Activated CD4-positive, CD25-positive, alpha-beta regulatory T cell treated with anti-CD3 and anti-CD28 coated beads, Interleukin-2, amount 50 U/mL, for 16 hours (primary cell): ENCODE results near the gene P4HTM.

Experiments used
- DNase-seq: peaks from one replicate; pipeline ENCODE4 v3.0.0-alpha.2; 2020; ENCODE audit warnings: low read depth, low spot score

The P4HTM gene

DNA sequence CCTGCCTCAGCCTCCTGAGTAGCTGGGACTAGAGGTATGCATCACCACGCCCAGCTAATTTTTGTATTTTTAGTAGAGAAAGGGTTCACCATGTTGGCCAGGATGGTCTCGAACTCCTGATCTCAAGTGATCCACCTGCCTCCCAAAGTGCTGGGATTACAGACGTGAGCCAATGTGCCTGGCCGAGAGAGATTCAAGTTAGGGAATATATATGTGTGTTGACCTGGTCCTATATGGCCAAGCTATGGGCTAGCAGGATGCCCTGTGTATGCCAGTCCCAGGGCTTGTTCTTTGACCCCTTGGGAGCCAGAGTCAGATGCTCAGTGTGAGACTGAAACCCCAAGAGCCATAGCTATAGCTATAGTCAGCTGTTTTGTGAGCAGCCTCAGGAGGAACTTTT lies 33.7 kb downstream of the P4HTM start:
- DNase-seq = no peak

DNA sequence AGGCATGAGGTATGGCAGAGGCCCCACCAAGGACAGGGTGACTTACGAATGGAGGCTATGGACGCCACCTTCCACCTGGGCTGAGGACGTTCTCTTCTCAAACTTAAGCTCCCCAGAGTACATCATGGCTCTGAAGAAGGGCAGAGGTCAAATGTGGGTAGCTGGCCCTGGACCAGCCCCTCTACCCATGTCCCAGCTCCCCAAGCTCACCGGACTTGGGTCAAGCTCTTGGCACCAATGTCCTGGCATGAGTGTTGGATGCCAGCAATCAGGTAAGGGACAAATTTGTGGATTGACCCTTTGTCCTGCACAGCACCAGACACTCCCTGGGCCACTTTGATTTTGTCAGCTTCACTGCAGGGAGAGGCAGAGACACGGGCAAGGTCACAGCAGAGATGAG lies 34.4 kb downstream of the P4HTM start:
- DNase-seq = no peak

DNA sequence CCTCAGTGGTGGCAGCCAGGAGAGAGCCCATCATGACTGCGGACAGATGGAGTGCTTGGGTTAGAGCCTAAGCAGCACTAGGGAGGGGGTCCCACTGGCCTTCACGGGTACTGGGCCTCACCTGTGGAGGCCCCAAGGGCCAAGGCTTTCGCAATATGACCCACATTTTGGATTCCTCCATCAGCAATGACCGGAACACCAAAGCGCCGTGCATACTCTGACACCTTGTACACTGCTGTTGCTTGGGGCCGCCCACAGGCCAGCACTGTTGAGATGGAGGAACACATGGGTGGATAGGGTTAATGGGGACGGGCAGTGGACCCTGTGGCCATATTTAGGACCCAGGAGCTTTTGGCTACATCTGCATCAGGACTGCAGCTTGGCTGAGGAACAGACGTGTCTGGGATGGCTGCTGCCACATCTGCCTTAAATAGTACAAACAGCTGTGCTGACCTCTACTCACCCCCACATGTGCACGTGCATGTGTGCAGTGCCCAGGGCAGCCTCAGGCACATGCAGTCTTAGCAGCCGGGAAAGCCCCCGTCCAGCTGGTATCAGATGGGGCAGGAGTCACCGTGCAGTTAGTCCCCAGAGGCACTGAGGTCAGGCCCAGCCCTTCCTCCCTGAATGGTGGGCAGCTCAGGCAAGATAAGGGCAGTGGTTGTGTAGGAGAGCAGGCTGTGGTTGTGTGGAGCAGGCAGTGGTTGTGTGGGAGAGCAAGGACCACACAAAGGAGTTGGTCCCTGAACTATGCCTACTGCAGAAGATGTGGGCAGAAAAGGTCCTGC lies 35.2 kb downstream of the P4HTM start:
- DNase-seq = no peak

DNA sequence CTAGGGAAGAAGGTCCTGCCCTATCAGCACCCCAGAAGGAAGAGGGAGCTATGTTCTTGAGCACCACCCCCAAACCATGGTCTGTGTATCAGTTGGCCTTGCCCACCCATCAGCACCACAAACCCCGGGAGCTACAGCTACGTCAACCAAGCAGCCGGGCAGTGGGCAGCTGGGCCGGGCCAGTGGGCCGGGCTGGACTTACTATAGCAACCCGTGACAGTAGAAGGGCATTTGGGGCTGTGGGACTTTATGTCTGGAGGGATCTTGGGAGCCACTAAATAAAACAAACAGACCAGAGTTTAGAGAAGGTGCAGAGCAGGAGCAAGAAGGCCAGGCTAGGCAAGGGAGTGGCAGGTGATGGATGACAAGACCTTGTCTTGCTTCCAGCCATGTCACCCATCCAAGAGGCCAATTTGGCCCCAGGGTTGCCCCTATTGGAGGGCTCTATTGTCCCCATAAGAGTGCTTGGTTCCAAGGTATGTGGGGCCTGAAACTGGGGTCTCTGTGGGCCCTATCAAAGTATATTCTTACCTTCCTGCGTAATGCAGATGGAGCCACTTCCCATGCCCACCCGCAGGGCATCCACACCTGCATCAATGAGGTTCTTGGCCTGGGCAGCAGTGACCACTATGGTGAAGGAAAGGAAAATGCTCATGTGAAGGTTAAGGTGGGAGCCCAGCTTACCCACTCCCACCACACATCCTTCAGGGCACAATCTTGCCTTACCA lies 35.9 kb downstream of the P4HTM start:
- DNase-seq = no peak

- no peak for DNase-seq
Observed at GRCh38 chr3:49026536-49026935, 36.5 kb downstream of the P4HTM start.

DNA sequence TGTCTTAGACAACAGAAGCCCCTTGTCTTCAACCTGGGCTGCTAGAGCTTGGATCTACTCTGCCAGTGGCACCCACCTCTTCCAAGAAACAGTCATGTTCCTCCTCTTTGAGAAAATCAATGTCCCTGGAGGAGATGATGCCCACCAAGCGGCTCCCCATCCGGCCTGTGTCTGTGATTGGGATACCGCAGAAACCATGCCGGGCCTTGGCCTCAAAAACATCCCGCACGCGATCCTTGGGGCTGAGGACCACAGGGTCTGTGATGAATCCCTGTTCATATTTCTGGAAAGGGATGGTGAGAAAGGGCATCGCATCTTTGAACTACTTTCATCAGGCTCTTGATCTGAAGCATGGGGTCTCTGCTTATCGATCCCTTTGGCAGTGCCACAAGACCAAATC lies 37.6 kb downstream of the P4HTM start:
- DNase-seq = no peak

GRCh38 chr3:49028298-49028672 lies 38.2 kb downstream of the P4HTM start:
- DNase-seq = no peak

- DNase-seq = peak; percentile 85
Observed at GRCh38 chr3:49028673-49029562, 38.9 kb downstream of the P4HTM start, which contains the start of gene IMPDH2. IMPDH2 (minus strand) TSS chr3:49029398; CDS start chr3:49029350, 48 bp downstream.

DNA sequence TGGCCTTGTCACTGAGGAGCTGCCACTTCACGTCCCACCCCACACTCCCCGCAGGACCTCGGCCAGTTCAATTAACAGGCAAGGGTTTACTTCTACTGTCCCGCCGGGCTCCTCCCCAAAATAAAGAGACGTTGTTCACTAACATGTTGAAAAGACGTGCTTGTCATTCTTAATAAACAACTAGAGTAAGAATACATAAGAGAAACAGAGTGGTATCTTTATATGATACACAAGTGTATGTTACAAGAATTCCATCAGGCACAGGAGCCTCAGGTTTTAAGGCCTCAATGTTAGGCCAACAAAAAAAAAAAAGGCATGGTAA lies 39.5 kb downstream of the P4HTM start:
- no peak for DNase-seq

DNA sequence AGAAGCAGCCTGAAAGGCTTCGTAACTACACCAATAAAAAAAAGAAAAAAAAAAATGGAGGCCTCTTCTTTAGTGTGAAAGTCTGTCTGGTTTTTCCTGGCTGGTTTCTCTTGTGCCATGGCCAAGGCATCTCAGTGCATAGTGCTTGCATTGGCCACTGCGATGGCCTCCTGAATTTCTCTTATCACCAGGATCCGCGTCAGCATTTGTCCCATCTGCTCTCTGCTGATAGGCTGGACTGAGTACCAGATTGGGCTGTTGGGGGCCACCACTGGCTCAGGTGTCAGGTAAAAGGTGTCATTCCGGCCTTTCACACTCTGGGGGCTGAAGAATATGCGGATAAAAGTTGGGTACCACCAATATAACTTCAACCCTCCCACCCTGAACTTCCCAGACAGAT lies 40.3 kb downstream of the P4HTM start:
- no peak for DNase-seq

GRCh38 chr3:49032646-49033304 lies 42.7 kb downstream of the P4HTM start:
- no peak for DNase-seq

GRCh38 chr3:49034650-49035049 lies 44.6 kb downstream of the P4HTM start:
- DNase-seq = no peak

- no peak for DNase-seq
Observed at GRCh38 chr3:49035281-49035680, 45.2 kb downstream of the P4HTM start.

- DNase-seq = no peak
Observed at GRCh38 chr3:49053543-49053942, 63.5 kb downstream of the P4HTM start.

DNA sequence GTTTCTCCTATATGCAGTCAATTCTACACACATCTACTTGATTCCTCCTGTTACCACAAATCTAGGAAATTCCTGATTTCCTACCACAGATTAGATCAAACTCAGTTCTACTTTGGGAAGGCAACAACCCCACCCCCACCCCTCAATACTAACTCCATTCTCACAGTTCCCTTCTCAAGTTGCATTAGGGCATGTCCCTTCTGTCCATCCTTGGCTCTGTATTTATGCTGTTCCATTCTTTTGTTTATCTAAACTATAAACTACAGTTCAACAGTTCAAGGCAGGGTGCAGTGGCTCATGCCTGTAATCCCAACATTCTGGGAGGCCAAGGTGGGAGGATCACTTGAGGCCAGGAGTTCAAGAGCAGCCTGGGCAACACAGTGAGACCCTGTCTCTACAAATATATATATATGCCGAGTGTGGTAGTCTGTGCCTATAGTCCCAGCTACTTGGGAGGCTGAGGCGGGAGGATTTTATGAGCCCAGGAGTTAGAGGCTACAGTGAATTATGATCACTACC lies 64.4 kb downstream of the P4HTM start:
- no peak for DNase-seq
